ENCODE data around the gene MIB2.
"Not testable (repeated sequence)": the region's sequence is repeated elsewhere in the genome, so short reads cannot be mapped to it uniquely, and the experiment has no call there.

Gene MIB2

DNA sequence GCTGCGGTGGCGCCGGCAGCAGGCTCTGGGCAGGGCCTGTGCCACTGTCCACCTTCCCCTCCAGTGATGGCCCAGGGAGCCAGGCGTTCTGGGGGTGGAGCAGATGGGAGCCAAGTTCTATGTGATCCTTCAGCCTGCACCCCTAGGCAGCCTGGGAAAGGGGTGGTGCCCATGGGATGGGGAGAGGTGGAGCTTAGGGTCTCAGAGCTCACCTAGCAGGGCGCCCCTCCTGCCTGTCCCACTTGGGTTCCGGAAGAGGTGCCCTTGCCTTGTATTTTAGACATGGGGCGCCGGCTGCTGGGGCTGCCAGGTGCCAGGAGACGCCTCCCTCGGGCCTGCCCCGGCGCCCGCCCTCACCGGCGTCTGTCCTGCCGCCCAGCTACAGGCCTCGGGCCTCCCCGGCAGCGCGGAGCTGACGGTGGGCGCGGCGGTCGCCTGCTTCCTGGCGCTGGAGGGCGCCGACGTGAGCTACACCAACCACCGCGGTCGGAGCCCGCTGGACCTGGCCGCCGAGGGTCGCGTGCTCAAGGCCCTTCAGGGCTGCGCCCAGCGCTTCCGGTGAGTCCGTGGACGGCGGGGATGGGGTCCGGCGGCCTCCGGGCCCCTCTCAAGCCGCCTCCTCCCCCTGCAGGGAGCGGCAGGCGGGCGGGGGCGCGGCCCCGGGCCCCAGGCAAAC, 13.6 kb downstream of the MIB2 start:
- DNase-seq = no peak

DNA sequence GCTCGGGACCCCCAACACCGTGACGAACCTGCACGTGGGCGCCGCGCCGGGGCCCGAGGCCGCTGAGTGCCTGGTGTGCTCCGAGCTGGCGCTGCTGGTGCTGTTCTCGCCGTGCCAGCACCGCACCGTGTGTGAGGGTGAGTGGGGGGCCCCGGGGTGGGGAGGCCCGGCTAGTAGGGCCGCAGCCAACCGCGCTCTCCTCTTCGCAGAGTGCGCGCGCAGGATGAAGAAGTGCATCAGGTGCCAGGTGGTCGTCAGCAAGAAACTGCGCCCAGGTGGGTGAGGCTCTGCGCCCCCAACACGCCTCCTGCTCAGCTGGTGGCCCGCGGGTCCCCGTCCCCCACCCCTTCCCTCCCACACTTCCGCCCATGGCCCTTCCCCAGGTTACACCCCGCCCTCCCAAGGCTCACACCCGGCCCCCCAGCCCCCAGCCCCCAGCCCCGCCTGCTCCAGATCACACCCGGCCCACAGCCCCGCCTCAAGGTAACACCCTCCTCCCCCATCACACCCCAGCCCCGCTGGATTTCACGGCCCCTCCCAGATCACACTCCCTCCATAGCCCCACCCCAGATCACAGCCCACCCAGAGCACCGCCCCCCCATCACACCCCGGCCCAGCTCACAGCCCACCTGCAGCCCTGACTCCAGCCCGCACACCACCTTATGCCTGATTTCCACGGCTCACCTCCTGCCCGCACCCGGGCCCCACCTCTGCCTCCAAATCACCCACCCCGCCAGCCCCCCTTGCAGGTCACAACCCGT, 14.3 kb downstream of the MIB2 start:
- no peak for DNase-seq

DNA sequence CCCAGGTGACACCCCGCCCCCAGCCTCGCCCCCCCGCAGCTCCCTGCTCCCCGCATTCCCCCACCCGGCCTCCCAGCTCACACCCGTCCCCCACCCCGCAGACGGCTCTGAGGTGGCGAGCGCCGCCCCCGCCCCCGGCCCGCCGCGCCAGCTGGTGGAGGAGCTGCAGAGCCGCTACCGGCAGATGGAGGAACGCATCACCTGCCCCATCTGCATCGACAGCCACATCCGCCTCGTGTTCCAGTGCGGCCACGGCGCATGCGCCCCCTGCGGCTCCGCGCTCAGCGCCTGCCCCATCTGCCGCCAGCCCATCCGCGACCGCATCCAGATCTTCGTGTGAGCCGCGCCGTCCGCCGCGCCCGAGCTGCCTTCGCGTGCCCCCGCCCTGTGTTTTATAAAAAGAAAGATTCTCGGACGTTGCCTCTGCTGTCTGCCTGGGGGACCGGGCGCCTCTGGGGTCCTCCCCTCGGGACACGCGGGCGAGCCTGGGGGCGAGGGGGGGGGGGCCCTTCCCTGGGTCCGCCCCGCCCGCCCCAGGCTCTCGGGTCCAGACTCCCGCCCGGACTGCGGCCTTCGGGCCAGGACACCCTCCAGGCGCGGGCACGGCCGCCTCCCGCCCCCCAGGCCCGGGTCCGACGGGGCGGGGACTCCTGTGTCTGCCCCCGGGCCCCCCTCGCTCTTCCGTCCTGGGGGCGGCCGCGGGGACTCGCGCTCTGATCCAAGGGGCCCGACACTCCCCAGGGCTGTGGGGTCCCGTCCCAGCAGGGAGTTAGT, 15.1 kb downstream of the MIB2 start:
- DNase-seq = no peak

DNA sequence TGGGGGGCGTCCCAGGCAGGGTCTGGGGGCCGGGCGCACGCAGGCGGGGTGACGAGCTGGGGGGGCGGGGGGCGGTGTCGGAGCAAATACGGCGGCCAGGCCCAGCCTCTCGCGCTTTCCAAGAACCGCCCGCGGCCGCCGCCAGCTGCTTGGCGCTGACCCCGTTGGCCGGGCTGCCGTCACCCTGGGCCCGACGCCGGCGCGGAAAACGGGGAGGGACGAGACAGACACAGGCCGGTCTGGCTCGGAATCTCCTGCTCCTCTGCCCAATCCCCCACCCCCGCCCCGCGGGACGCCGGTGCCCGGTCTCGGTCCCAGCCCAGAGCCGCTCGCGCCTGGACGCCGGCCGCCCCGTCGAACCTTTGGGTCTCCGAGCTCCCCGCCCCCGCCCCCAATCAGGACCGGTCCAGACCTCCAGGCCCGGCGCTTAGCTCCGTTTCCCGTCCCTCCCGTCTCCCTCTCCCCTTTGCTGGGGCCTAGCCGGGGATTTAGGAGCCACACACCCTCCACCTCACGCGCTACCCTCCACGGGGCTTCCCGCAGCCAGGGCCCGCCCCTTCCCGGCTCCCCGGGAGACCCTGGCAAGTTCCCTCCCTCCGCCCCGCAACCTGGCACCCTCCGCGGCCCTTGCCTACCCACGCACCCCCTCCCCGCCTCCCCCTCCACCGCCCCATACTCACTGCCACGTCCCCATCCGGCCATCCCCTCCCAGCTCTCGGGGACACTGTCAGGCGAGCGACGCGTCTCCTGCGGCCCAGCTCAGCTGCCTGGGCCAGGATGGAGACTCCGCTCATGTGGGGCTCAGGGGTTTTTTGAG, 15.9 kb downstream of the MIB2 start:
- DNase-seq = no peak

DNA sequence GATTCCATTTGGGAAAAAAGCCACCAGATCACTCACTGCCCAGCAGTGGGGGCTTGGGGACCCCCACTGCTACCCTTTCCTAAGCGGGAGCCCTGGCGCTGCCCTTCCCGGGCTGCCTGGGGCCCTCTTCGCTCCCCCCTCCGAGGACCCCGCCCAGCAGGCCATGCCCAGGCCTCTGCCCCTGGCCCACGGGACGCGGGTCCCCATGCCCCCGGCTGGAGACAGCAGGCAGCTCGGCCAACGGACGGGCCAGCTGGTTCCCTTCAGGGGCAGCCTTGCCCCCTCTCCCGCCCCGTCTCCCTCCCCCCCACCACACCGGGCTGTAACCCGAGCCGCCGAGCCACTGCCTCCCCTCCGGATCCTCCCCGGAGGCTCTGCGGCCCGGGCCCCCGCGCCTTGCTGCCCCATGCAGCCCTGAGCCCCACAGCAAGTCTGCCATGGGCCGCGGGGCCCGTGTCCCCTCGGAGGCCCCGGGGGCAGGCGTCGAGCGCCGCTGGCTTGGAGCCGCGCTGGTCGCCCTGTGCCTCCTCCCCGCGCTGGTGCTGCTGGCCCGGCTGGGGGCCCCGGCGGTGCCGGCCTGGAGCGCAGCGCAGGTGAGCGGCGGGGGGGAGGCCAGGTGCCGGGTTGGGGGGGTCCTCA, 16.6 kb downstream of the MIB2 start, which contains the start of gene MMP23B:
MMP23B (plus strand) TSS at position 392 of the 639 bp plus-strand sequence; CDS start at position 438, 46 bp downstream.
- DNase-seq = no peak

DNA sequence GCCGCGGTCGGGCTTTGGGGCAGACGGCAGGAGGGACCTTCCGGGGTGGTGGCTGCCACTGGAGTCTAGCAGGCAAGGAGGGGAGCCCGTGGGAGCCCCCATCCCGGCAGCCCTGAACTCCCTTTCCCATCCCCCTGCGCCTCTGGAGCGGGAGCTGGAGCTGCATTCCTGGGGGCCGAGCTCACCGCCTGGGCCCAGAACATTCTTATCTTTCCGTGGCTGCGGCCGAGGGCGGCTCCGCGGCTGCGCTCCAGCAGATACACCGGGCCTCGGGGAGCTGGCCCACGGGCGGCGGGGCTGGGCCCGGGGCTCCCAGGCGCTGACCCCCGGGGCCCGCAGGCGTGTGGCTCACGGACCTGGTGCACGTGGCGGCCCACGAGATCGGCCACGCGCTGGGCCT, 18.1 kb downstream of the MIB2 start:
- not testable (repeated sequence) for DNase-seq

DNA sequence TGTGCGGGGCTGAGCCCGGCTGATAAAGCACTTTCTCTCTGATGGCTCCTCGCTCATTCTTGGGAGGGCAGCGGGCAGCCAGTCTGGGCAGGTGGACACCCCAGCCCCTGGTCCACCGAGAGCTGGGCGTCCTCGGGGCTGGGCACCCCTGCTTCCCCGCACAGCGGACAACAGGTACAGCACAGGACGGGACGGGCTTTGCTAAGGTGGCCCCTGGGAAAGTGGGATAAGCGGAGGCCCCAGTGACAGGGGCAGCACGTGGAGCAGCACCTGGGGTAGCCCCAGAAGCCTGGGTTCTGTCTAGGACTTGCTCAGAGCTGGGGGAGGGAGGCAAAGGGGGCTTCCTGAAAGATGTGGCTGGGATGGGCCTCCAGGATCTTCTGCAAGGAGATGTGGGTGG, 19.3 kb downstream of the MIB2 start:
- not testable (repeated sequence) for DNase-seq

DNA sequence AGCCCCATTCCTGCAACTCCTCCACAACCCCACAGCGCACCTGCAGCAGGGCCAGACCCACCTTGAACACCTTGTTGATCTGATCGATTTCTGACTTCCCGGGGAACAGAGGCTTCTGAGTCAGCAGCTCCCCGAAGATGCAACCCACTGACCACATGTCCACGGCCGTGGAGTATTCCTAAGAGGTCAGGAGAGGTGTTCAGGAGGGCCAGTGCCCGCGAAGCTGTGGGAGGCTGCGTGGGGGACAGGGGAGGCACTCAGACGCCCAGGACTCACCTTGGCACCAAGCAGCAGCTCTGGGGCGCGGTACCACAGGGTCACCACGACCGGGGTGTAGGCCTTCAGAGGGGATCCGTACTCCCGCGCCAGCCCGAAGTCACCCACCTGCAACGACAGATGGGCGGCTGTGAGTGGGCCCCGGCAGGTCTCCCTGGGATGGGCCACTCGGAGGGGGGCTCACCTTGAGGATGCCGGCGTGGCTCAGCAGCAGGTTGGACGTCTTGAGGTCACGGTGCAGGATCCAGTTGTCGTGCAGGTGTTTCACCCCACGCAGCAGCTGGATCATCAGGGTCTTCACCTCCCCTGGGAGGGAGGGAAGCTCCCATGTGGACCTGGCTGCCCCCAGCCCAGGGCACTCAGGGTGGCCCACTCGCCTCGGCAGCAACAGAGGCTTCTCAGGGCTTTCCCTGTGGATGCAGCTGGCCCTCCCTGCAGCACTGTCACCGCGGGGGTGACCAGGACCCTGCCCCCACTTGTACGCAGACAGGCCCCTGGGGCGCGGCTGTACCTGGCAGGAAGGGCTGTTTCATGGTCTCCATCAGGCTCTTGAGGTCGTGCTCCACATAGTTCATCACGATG, 21.6 kb downstream of the MIB2 start:
- DNase-seq = not testable (repeated sequence)

DNA sequence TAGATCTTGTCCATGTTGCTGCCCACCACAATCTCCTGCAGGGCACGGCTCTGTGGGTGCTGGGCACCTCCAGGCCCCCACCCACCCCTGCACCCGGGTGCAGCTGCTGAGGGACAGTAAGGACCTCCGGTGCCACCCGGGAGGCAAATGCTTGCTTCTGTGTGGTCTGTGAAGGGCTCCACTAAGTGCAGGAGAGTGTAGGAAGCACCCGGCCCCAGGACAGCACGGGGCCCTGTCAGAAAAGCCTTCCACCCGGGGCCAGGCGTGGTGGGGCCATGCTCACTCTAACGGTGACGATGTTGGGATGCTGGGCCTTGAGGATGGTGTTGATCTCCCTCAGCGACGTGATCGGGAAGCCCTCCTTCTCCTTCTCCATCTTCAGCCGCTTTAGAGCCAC, 22.2 kb downstream of the MIB2 start:
- not testable (repeated sequence) for DNase-seq

DNA sequence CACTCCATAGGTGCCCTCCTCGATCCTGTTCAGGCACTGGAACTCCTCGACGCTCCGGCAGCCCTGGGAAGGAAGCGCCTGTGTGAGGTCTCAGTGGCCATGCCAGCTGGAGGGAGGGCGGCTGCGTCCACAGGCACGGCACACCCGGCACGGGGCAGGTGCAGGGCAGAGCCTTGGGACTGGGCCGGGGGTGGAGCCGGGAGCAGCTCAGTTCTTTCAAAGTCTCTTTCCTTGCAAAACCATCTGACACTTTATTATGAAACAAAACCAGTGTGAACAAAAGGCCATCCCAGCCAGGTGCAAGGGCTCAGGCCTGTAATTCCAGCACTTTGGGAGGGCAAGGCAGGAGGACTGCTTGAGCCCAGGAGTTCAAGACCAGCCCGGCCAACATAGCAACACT, 23.2 kb downstream of the MIB2 start:
- DNase-seq = not testable (repeated sequence)

DNA sequence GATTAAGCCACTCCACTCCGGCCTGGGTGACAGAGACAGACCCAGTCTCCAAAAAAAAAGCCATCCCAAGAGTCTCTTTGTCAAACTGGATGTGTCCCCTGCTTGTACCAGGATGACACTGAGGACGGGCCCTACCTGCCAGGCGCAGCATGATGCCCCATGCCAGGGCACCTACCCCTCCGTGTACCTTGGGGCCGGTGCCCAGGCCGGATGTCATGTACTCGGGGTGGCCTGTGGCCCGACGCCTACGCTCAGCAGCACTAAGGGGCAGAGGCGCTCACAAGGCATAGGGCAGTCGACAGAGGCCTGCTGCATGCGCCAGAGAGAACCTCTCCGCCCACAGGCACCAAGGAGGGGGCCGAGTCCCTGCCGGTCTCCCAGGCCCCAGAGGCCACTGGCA, 24.1 kb downstream of the MIB2 start:
- DNase-seq = not testable (repeated sequence)

DNA sequence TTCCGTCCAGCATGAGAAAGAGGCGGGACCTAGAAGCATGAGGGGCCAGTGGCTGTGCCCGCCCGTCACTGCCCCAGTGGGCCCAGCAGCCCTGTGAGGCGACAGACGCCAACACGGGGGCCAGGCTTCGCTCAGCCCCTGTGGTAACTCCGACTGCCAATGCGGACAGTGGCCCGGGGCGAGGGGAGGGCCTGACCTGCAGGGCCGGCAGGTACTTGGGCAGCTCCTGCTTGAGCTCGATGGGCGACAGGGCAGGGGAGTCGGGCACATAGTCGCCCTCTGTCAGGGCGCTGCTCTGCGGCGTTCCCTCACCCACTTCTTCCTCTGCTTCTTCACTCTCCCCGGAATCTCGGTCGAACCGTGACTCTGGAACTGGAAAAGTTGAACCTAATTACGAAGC, 24.8 kb downstream of the MIB2 start:
- DNase-seq = not testable (repeated sequence)

DNA sequence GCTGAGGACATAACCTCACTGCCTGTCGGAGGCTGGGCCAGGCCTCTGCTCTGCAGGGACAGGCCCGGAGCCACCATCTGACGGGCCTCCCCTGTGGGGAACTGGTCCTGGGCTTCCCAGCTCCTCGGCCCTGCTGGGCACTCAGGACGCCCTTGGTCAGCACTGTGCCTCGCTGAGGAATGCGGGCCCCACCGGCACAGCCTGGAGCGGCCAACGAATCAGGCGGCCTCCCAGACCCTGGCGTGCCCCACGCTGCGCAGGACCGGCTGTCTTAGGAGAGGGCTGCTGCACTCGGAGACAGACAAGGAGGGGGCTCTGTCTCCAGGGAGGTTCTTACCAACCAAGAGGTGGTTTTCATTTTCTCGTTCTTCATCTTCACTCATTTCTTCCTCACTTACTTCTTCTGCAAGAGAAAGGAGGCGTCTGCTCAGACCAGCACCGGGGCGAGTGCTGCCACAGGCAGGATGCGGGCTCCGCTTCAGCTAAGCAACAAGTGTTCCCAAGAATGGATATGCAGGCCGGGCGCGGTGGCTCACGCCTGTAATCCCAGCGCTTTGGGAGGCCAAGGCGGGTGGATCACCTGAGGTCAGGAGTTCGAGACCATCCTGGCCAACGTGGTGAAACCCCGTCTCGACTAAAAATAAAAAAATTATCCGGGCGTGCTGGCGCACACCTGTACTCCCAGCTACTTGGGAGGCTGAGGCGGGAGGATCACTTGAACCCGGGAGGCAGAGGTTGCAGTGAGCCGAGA, 25.6 kb downstream of the MIB2 start:
- DNase-seq = not testable (repeated sequence)

DNA sequence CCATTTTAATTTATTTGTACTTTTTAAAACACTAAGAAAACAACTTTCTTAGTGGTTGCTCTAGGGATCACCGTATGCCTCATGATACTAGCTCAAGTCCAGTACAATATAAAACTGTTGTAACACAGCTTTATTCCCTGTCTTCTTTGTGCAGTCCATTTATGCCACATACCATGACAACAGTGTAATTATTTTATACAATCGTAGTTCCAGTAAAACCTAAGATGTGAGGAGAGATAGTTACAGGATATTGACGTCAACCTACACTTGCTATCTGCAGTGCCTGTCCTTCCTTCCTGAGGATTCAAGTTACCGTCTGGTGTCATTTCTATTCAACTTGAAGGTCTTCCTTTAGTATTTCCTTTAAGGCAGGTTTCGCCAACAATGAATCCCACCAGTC, 31.0 kb downstream of the MIB2 start:
- not testable (repeated sequence) for DNase-seq

DNA sequence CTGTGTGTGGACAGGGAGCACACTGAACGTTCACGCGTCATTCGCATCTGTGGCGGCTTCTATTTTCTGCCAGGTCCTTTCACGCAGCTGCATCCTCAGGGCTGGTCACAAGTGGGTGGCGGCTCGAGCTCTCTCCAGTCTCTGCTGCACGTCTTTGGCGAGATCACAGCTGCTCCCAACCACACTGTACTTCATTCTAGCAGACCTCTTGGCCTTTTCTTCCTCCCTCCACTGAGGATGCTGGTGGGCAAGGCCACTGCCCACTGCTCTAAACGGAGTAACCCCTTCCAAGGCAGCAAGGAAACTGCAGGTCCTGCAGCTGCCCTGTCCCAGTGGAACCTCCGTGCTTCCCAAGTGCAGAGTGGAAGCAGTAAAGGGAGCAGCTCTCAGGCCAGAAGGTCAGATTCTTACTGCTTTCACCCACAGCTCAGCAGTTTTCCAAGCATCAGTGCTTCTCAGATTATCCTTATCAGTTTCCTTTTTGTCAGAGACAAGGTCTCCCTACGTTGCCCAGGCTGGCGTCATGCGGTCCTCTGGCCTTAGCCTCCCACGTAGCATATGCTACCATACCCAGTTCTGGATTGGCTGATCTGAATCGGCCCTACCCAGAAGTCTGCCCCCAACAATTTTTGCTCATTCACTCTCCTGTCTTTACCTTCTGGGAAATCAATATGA, 32.4 kb downstream of the MIB2 start:
- not testable (repeated sequence) for DNase-seq

DNA sequence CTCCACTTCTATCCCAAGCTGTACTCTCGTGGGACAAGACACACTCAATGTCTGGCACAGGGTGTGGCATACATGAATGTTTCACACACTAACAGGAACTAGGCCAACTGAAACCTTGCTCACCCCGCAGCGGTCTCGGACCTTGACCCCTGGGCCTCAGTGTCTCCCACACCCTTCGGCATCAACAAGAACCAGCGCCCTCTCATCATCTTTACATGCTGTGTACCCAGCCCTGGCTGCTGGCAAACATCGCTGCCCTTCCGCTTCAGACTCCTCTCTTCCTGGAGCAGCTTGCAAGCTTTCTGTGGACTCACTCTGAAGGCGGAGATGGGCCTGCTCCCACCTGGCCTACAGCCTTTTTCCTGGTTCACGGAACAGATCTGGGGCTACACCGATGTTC, 33.0 kb downstream of the MIB2 start:
- DNase-seq = not testable (repeated sequence)

DNA sequence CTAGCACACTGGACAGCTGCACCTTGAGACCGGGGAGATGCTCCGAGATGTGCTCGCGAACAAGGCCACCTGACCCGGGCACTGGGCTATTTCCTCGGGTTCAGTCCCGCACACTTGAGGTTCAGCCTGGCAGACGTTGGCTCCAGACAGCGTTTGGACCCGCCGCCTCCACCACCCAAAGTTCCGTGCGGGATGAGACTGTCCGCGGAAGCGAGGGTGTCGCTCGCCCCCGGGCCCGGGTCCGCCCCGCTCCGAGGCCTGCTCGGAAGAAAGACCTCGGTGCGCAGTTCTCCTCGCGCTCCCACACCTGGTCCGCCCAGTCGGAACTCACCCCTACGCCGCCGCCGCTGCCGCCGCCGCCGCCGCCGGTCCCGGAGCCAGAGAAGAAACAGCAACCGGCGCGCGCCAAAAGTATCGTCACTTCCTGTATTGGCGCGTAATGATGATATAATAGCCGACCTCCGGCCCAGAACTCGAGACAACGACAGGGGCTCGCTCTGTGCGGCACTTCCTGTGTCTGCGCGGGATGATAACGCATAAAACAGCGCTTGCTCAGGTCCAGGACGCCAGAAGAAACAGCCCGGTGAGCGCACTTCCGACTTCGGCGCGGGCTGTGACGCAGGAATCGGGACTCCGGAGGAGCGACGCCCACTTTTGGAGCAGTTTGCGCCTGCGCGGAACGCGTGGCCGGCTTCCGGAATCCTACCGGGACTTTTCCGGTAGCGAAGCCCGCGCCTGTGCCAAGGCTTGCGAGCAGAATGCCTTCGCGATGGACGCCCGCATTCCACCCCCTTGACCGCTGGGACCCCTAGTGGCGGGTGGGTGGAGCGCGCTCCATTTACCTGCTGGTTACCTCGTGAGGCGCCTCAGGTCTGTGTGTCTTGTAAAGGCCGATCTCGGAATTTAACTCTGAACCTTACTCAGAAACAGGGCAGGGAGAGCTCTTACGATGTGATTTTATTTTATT, 43.6 kb downstream of the MIB2 start, which contains the start of gene CDK11B:
CDK11B (minus strand) TSS at position 422 of the 967 bp plus-strand sequence. CDS start 1,519 bp downstream, outside the sequence.
- DNase-seq = peak; percentile 97

DNA sequence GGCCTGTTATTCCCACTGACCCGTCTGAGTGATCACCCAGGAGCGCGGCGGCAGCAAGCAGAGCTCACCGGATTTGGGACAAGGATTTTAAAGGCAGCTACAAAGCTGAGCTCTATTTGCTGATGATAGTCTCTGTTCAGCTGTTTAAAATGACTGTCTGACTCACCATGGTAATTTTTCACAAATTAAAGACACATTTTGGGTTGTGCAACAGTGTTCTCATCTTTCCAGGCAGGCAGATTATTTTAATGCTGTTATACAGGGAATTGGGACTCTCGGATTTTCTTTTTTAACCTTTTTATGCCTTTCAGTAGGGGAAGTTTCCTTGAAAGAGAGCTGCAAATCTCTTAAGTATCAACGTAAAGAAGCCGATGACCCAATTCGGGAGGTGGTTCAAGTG, 47.1 kb downstream of the MIB2 start:
- not testable (repeated sequence) for DNase-seq

Data from NCI-H2227 treated with DMSO at 0.1 percent for 48 hours (cell line).